Measurements from ENCODE around the gene RGP1.

RGP1 gene

DNA sequence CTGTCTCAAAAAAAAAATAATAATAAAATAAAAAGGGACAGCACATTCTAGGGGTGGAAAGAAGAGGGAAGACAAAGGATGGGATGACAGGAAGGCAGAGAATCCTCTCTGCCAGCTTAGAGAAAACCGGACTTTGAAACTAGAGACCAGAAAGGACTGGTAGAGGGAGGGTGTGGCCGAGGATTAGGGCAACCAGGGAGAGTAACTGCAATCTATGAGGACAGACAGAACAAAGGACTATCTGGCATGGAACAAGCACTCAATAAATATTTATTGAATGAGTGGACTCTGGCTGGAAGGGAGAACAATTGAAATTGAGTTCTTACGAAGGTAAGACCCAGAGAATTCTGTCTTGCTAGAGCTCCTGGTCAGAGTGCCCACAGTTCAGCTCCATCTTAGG, 2.5 kb upstream of the RGP1 start:
- no peak for DNase-seq

DNA sequence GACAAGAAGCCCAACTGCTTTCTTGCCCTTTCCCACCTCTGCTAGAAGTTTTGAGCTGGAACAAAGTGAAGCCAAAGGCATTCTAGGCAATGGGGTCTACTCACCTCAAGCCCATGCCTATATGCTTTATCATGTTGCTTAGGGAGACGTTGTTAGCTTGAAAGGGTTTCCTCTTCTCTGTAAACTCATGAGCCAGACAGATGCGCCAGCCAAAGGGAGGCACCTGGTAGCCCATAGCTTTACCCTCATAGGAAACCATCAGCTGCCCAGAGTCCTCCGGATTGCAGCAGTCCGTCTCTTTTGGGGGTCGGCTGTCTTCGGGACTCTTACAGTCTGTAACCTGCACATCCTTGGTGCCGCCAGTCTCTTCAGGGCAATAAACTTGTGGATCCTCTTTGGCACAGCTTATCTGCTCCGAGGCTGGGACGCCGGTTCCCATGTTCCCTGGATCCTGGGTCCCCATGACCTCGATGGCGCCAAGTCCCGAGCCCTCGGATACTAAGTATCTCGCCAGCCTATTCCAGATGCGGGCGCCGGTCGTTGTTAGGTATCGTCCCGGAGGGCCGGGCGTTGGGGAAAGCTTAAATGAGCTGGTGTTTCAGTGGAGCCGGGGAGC, 737 bp upstream of the RGP1 start:
- no peak for DNase-seq

DNA sequence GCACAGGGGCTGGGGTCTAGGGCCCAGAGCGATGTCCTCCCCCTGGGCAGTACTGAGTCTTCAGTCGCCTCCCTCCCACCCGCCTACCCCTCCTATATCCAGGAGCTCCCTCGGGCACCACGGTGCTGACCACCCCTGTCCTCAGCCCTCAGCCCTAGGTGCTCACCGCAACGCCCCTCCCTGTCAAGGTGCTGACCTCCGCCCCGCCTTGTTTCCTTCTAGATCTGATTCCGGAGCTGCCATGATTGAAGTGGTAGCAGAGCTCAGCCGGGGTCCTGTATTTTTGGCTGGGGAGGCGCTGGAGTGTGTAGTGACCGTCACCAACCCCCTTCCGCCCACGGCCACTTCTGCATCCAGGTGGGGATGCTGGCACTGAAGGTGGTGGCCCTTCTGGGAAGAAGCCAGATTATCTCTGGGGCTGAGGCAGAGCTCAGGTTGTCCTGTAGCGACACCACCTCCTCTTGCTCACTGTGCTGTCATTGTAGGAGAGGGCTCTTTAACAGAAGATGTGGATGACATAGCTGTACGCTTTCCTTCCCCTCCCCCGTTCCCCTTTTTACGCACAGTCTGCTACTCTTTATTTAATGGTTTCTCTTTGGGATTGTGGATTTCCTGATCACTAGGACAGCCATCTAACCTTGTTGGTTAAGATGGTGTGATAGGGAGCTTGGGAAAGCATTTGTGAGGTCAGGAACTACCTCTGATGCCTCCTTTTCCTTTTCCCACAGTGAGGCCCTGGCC, 598 bp downstream of the RGP1 start:
- peak in 2 of 3 donors; percentile 52 to 53 for DNase-seq

DNA sequence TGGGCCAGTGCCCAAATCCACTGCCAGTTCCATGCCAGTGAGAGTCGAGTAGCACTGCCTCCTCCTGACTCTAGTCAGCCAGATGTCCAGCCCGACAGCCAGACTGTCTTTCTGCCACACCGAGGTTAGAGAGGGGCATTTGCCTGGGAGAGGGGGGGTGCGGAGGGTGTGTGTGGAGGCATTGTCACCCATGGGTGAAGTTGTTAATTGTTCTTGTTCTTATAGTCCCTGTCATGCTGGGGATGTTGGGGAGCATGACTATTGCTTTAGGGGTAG, 1.1 kb downstream of the RGP1 start:
- no peak for DNase-seq

DNA sequence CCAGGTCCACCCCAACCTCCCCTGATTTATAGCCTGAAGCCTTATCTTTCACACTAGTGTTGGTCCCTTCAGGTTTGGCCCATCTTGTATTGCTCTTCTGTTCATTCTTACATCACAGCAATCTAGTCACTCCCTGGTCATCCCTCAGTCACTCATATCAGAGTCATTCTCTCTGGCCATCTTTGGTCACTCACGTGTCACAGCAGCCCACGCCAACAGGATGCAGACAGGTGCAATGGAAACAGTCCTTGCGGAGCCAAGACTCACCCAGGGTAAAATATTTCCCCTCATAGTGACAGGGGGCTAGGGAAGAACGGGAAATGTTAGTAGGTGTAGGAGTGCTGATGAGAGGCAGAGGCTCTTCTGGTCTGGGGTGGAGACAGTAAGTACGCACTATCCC, 4.4 kb downstream of the RGP1 start:
- DNase-seq = no peak

DNA sequence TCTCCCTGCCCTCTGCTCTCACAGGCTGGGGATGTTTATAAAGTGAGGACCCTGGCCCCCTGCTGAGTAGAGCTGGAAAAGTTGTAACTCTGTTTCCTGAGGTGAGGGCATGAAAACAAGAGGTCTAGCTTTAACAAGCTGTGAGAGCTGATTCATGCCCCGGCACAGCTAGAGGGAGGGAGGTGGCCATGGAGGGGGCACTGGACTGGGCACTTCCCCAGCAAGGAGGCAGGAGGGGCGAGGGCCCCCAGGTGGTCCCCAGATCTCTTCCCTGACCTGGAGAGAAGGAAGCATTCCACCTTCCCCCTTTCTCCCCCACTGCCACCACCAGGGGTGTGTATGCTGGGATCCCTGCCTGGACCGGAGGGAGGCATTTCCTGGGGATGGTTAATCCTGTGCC, 5.2 kb downstream of the RGP1 start, which contains the start of gene MSMP:
Gene MSMP (minus strand): TSS at position 13 of the 400 bp plus-strand sequence. CDS start 147 bp downstream, outside the sequence.
- DNase-seq = no peak

DNA sequence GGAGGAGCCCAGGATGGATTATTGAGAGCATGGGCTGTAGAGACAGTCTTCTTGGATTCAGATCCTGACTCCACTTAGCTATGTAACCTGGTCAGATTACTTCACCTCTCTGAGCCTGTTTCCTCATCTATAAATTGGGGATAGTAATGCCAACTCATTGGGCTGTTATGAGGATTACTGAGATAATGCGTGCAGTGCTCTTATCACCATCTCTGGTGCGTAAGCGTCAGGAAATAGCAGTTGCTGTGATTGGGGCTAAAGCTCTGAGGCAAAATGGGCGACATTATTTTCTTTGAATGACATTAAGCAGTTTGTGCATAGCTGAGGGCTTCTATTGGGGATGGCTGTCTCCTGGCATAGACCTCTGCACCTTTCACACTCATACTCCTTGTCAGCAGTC, 6.0 kb downstream of the RGP1 start:
- DNase-seq = no peak

DNA sequence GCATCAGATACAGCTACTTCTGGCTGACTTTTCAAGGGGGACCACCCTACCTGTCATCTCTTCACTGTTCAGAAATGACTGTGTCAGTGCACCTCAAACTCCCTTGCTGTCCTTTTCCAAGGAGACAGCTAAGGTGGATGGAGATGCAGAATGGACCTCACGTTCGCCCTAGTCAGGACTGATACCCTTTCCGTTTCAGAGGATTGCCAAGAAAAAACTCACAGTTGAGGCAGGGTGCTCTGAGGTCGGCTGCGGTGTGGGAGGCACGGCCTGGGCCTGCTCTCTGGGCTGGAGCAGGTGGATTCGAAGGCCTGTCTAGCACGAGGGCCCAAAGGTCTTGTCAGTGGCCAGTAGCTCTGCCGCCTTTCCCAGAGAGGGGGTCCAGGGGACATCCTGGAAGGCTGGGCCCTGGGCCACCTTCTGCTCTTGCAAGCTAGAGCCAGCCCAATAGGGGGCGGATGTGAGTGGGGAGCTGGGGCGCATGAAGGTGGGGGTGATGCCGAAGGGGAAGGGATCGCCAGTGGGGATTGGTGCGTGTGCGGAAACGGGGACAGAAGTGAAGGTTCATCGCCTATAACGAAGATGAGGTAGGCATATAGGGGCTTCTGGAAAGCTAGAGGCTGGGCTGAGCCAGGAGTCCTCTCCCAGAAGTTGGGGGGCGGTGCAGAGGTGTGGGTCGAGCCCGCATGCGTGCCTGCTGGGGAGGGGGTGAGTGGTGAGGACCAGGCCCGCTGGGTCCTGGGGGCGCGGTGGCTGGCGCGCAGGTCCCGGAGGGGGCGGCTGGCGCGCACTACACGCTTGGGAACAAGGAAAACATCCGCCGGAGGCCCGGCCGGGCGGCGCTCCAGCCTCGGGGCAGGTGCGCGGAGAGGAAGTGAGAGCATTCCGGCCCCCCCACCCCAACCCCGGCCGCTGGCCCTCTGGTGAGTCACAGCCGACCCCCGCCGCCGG, 7.5 kb downstream of the RGP1 start:
- DNase-seq = peak in 1 of 3 donors; percentile 66

DNA sequence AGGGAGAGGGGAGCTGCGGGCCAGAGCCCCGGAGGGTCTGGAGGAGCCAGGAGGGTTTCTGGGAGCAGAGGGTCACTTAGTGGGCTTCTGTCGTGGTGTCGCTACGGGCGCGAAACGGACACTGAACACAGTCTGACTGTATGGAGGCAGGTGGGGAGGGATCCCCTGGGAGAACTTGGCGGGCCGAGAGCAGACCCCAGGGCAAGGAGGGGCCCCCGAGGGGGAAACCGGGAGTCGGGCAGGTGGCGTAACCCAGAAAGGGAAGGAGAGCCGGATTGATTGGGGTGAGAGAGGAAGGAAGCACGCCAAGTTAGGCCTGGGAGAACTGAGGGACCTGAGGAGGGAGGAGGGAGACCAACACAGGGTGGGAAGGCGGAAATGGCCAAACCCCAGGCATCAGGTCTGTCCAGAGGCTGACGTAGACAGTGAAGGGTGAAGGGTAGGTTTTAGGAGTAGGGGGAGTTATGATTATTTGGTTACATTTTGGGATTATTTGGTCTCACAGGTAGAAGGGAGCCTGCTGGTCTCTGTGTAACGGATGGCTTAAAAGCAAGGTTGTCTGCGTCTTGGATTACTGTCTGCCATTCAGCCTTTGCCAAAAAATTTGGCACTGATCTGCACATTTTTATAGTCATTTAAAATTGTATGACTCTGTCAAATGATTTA, 8.3 kb downstream of the RGP1 start:
- DNase-seq = peak in 1 of 3 donors; percentile 21

DNA sequence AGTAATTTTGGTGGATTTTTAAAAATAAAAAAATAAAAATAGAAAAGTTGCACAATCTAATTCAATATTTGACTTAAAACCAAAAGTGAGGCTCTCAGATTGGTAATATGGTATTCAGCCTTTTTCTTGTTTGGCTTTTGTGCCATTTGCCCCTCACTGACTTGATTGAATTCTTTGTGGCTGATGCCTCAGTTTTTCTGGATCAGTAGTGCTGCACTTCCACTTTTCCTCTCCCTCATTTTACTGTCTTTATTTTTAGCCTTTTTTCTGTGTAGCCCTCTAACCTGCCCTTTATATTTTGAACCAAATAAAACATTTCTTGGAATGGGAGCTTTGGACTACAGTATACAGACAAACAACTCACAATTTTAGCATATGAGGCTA, 8.8 kb downstream of the RGP1 start:
- no peak for DNase-seq

DNA sequence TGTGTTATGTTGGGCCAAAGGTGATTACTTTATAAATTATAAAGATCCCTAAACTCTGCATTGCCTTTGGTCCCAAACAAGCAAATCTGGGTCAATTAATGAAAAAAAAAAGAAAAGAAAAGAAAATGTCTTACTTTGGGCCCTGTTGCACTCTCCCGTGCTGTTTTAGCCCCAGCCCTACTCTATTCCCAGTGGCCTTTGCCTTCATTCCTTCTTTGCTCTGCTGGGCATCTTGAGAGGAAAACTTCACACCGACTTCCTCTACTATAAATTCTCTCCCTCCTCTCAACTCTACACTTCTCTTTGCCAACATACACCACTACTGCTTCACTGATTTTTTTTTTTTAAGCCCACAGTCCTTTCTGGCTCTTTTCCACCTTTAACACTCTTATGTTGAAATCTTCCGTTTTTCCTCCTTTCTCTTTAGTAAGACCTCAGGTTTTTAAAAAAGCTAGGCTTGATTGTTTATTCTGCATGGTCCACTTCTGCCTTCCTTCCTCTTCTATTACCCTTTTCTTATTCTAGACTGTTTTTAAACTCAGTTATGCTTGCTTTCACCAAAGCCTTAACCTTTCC, 9.5 kb downstream of the RGP1 start:
- no peak for DNase-seq

DNA sequence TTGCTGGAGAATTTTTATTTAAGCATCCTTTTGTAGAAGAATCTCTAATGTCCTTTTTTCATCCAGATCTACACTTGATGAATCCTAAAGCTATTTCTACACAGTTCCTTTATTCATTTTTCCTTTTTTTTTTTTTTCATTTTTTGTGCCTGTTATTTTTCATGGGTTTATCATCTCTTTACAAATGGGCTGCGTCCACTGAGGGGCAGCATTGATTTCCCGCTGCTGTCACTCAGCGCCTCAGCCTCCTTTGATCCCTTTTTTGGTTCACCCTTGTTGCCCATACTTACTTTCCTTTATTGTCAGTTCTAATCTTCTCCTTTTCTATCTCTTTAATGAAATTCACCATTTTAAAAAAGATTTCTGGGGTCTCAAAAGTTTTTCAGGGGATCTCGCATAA, 10.7 kb downstream of the RGP1 start:
- no peak for DNase-seq

DNA sequence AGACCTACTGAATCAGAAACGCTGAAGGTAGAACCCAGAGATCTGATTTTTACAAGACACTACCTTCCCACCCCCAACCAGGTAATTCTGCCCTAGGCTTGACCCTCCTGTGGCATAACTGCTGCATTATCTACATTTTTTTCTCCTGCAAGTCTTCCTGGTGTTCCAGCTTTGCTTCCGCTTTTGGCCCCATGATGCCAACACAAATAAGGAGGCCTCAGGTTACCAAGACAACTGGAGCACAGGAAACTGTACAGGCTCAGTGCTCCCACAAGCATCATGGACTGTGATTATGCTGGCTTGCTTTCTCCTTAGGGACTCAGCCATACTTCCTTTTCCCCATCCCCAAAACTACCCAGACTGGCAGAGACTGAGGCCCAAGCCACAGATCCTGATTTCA, 11.6 kb downstream of the RGP1 start:
- peak in 1 of 3 donors; percentile 25 for DNase-seq

DNA sequence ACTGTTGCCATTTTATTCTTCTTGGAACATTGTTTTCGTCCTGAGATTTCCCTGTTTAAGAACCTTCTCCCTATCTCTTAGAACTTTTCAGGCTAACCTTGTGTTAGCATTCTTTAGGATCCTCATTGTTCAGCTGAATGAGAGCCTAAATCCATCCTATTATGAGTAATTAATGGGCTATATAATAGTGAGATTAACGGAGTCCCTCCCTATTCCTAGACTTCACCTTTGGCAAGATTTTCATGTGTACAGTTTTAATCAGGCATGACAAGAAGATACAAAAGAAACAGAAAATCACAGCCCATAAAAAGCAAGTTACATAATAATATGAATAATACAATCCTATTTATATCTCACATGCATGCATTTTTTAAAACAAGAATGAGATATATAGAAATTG, 14.1 kb downstream of the RGP1 start:
- no peak for DNase-seq

DNA sequence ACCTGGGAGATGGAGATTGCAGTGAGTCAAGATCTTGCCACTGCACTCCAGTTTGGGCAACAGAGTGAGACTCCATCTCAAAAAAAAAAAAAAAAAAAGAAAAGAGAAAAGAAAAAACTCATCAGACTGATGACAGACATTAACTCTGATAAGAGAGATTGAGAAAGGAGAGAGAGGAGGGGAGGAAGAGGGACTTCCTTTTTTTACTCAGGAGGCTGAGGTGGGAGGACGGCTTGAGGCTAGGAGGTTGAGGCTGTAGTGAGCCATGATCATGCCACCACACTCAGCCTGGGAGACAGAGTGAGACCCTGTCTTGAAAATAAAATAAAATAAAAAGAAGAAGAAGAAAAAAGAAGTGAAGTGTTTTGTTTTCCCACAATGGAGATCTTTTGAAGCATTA, 14.7 kb downstream of the RGP1 start:
- DNase-seq = no peak

DNA sequence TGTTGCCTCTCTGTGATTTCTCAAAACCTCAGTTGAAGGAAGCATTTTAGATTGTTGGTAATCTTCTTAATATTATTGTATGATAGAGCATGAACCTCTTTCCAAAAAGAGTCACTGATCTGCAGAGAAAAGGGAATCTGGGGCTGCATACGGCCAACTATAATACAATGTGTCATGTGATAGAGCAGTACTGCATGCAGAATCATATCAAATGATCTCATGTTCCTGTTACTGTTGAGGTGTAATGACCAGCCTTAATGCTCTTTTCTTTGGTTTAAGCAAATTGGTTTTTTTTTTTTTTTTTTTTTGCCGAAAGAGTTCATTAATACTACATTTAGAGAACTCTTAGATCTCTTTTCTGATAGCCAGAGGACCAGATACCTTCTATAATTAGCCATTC, 17.9 kb downstream of the RGP1 start:
- DNase-seq = no peak

DNA sequence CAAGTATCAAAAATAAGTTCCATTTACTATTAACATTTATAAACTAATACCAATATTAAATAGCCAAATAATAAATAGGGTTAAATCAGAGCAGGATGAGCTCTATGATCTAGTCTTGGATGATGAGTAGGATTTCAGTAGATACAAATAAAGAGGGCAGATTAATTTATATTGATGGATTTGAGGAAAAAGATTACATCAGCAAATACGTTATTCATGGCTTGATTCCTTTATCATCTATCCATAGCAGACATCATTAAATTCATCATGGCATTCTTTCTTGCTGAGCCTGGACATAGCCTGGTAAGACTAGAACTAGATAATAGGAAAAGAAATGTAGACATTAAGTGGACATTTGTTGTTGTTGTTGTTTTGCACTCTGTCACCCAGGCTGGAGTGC, 18.4 kb downstream of the RGP1 start:
- no peak for DNase-seq

DNA sequence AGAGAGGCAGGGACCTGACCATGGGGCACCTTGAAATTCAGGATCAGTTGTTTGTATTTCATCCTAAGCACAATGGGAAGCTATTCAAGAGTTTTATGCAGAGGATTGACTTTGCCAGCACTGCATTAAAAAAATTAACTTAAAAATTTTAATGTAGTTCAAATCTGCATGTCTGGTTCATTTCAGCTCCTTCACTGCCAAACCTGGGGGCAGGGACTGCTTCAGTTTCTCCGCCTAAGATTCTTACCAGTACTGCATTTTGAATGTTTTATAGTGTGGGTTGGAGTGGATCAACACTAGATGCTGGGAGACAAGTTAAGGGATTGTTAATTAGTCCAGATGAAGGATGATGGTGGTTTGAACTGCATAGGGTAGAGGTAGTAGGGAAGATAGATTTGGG, 20.7 kb downstream of the RGP1 start:
- DNase-seq = no peak

DNA sequence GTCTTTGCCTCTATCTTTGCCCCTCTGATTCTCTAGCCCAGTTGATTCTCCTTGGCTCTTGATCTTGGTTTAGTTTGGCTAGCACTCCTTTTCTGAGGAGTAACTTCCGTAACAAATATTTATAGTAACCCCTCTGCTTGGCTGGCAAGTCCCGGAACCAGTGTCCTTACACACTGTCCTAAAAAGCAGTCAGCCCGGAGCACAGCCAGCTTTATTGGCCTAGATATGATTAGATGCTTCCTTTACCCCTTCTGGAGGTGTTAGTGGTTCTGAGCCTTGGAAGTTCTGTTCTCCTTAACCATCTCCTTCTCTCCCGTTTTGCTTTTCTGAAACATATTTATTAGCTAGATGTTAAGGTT, 22.0 kb downstream of the RGP1 start:
- no peak for DNase-seq

DNA sequence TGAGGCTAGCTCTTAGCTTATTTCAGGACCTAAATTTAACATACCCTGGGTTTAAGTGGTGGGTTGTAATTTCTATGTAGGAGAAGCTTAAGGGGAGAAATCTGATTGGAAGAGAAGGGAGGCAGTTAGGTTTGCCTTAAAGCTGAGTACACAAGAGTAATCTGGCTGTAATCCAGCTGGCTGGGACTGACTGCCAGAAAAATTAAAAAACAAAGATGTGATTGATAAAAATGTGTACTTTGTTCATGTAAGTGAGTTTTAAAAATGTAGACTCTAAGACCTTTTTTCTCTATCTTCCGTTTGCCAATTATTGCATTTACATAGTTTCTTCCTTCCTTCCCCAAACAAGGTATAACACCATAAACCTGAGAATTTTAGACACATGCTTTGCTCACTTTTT, 22.4 kb downstream of the RGP1 start:
- no peak for DNase-seq

DNA sequence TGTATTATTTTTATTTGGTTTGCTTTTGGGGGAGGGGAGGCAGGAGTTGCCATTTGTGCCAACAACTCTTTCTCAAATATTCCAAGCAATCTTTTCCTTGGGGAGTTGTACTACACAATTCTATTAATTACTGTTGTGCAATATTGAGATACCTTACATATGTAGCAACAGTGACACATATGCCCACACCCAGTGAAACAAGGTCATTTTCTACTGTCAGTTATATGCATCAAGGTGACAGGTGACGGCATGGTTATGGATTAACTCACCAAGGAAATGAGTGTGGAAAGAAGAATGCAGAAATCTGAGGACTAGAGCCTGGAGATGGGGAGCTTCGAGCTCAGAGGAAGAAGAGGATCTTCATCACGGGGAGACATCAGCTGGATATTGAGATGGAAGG, 22.9 kb downstream of the RGP1 start:
- no peak for DNase-seq

DNA sequence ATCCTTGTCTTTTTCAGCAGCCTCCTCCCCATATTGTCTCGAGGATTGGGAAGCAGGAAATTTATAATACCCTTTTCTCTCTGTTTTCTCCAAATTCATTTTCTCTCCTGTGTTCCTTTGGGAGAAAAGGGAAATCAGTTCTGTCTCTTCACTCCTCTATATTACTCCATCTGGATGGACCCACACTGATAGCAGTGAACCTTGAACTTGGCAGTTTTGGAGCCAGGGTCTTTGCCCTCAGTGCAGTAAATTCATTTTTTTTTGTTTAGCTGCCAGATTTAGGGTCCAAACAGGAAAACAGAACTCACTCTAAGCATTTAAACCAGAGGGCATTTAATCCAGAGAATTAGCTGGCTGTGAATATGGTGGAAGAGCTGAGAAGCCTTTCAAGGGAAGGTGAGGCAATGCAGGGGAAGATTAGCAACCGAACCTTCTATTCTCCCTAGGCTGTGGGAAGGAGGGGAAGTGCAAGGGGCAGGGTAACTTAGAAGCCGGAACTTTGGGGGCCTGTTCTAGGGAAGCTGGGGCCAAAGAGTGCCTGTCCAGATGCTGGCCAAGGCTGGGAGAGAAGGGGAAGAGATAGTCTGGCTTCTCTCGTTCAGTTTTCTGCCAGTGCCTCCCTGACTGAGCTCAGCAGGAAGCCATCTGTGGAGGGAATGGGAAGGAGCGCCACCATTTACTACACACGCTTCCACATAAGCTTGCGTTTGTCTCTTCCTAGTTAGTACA, 26.0 kb downstream of the RGP1 start:
- peak; percentile 64 to 69 (median 67) for DNase-seq

Measured in suppressor macrophage treated with lipopolysaccharide for 1 hour (primary cell).